Esophagus squamous epithelium (tissue), 5 donors: ENCODE data around the gene LGR4. TPM values are rescaled to one million over a fixed set of nuclear protein-coding genes. Genes with fewer than 3 reads are reported as not detected.
"Not testable (repeated sequence)": the region's sequence is repeated elsewhere in the genome, so short reads cannot be mapped to it uniquely, and the experiment has no call there.

Source experiments
- DNase-seq: peaks from one replicate; lab custom pipeline; 2025; lab: John Stamatoyannopoulos, UW
- H3K27ac ChIP-seq, 4 donors: fragments of 200-600 bp; sonication (generic); one replicate each; pipeline ENCODE4 v1.5.1; 2016 to 2019; ENCODE audit warnings: mild to moderate bottlenecking in 1 of 4
- H3K27me3 ChIP-seq, 4 donors: fragments of 200-600 bp; sonication (generic); 1 replicate in 3 of 4; 2 replicates in 1 of 4; pipeline versions ENCODE4 v1.5.1 to v1.6.0; 2017 to 2021; ENCODE audit warnings: antibody characterized with exemption in 1 of 4
- H3K36me3 ChIP-seq, 3 donors: fragments of 200-600 bp; sonication (generic); one replicate each; pipeline ENCODE4 v1.5.1; 2016 to 2019
- H3K4me1 ChIP-seq, 3 donors: fragments of 200-600 bp; sonication (generic); one replicate each; pipeline ENCODE4 v1.5.1; 2017 to 2019
- H3K4me3 ChIP-seq, 4 donors: fragments of 200-600 bp; sonication (generic); 1 replicate in 3 of 4; 2 replicates in 1 of 4; pipeline ENCODE4 v1.5.1; 2016 to 2019; ENCODE audit warnings: mild to moderate bottlenecking in 2 of 4, moderate library complexity in 1 of 4
- H3K9me3 ChIP-seq, 3 donors: fragments of 200-600 bp; sonication (generic); one replicate each; pipeline ENCODE4 v1.5.1; 2016 to 2019
- POLR2A ChIP-seq, 4 donors: fragments of 450-650 bp; IDR thresholded peaks; one replicate each; pipeline ENCODE4 v1.6.1; 2017; ENCODE audit warnings: antibody characterized with exemption in 4 of 4, mild to moderate bottlenecking in 4 of 4, moderate library complexity in 3 of 4
- WGBS, 2 donors: methylation state at CpG; one replicate each; pipeline ENCODE4 v1.1.5; 2018; 5-methylcytosine and 5-hydroxymethylcytosine counted together
- intact Hi-C: fragments of 100-400 bp; cut with DNase I; formaldehyde crosslinking; loops from one replicate; pipeline ENCODE4 v1.15.0; 2022
- total RNA-seq, 4 donors: library from RNA; depleted of rRNA; stranded (reverse); fragments of >200 nt; gene quantifications; one replicate each; pipeline ENCODE4 v1.1.0, GENCODE V29; 2016
- TF ChIP-seq, protein P1 (sequence below), 6 experiments: fragments of 450-650 bp in 4 of 6; fragments of 200-600 bp in 2 of 6; sonication (generic) in 2 of 6; IDR thresholded peaks; one replicate each; pipeline ENCODE4 v1.5.1; 2016 to 2019; ENCODE audit warnings: antibody characterized with exemption in 6 of 6, mild to moderate bottlenecking in 4 of 6, moderate library complexity in 4 of 6
- donor health status: DM: yes; HTN: yes; CAD: no.

LGR4 gene, protein sequence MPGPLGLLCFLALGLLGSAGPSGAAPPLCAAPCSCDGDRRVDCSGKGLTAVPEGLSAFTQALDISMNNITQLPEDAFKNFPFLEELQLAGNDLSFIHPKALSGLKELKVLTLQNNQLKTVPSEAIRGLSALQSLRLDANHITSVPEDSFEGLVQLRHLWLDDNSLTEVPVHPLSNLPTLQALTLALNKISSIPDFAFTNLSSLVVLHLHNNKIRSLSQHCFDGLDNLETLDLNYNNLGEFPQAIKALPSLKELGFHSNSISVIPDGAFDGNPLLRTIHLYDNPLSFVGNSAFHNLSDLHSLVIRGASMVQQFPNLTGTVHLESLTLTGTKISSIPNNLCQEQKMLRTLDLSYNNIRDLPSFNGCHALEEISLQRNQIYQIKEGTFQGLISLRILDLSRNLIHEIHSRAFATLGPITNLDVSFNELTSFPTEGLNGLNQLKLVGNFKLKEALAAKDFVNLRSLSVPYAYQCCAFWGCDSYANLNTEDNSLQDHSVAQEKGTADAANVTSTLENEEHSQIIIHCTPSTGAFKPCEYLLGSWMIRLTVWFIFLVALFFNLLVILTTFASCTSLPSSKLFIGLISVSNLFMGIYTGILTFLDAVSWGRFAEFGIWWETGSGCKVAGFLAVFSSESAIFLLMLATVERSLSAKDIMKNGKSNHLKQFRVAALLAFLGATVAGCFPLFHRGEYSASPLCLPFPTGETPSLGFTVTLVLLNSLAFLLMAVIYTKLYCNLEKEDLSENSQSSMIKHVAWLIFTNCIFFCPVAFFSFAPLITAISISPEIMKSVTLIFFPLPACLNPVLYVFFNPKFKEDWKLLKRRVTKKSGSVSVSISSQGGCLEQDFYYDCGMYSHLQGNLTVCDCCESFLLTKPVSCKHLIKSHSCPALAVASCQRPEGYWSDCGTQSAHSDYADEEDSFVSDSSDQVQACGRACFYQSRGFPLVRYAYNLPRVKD
- 10 to 100 TPM; 22.3 to 45.6 (median 35.1) TPM for total RNA-seq

DNA sequence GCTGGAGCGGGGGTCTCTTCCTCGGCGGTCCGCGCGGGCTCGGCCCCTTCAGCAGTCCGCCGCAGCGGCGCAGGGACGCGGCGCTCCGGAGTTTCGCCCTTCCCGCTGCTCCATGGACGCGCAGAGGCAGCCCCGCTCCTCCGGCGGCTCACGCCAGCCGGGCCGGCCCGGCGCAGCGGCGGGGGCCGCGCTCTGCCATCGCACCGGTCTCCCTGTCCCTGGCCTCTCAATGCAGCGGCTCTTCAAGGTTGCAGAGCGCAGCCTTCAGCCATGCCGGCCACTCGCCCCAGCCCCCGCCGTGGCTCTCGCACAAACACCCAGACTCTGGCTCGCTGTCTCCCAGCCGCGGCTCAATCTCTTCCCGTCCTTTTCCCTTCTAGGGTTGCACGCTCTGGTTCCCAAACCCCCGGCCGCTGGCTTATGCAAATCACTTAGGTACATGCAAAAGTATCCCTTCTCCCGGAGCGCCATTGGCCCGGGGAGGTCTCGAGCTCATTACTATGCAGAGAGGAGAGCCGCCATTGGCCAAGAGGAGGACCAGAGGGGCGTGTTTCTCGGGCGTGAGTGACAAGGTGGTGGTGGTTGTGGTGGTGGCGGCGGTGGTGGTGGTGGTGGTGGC, at the start of gene LGR4:
LGR4 (minus strand) TSS at position 393 of the 619 bp plus-strand sequence. CDS start 488 bp downstream, outside the sequence.
- intact Hi-C loops = no loop called here

DNA sequence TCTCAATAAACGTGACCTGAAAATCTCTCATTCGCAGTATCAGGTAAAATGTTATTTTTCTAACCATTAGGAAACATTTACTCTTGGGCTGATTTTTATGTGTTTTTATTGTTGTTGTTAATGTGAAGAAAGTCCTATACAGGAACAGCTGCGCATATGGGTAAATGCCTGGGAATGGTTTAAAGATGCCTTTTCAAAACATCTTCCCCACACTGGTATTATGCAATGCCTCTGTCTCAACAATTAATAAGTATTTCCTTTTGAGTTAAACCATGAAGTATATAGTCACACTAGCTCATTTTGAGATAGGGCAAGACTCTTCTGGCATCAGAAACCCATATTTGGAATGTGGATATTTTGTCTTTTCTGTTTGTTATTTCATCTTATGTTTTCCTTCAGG, 47.6 kb upstream of the LGR4 start:
- no peak overlapping the region for H3K27ac ChIP-seq
- H3K9me3 ChIP-seq = no peaks in the 10 kb centered on the region
- no peak for DNase-seq
- 85 to 86% methylated on average over 3 of the region's 3 CpGs for WGBS, 2 donors
- H3K4me3 ChIP-seq = no peak overlapping the region
- no peak for TF ChIP-seq POLR2A (IDR thresholded peaks at IDR 0.05)
- TF ChIP-seq, protein P1, sequence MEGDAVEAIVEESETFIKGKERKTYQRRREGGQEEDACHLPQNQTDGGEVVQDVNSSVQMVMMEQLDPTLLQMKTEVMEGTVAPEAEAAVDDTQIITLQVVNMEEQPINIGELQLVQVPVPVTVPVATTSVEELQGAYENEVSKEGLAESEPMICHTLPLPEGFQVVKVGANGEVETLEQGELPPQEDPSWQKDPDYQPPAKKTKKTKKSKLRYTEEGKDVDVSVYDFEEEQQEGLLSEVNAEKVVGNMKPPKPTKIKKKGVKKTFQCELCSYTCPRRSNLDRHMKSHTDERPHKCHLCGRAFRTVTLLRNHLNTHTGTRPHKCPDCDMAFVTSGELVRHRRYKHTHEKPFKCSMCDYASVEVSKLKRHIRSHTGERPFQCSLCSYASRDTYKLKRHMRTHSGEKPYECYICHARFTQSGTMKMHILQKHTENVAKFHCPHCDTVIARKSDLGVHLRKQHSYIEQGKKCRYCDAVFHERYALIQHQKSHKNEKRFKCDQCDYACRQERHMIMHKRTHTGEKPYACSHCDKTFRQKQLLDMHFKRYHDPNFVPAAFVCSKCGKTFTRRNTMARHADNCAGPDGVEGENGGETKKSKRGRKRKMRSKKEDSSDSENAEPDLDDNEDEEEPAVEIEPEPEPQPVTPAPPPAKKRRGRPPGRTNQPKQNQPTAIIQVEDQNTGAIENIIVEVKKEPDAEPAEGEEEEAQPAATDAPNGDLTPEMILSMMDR (IDR thresholded peaks at IDR 0.05) = no peak
- intact Hi-C loops = no loop called here
- no peaks in the 10 kb centered on the region for H3K27me3 ChIP-seq
- peaks cover 0 to 10% (median 0%) of the 10 kb centered on the region in 3 donors for H3K4me1 ChIP-seq
- H3K36me3 ChIP-seq = no peaks in the 10 kb centered on the region

More for the DNA sequence above, at the start of gene LGR4:
- H3K36me3 ChIP-seq = no peaks in the 10 kb centered on the region
- H3K27me3 ChIP-seq = peaks cover 0 to 3% (median 0%) of the 10 kb centered on the region in 4 donors
- peak within 1 kb of the TSS; percentile 81 to 93 (median 90) for H3K27ac ChIP-seq
- peak; percentile 53 for DNase-seq
- 0% methylated on average over 8 of the region's 57 CpGs; no CpG with 5 or more reads in 1 of the 2 donors for WGBS, 2 donors
- H3K9me3 ChIP-seq = no peaks in the 10 kb centered on the region
- H3K4me3 ChIP-seq = peak within 1 kb of the TSS; percentile 68 to 97 (median 89)
- TF ChIP-seq POLR2A (IDR thresholded peaks at IDR 0.05) = peak in 3 of 4 donors; percentile 72 to 76 (median 73)
- TF ChIP-seq, protein P1 (IDR thresholded peaks at IDR 0.05) = no peak
- H3K4me1 ChIP-seq = peaks cover 5 to 54% (median 11%) of the 10 kb centered on the region in 3 donors

DNA sequence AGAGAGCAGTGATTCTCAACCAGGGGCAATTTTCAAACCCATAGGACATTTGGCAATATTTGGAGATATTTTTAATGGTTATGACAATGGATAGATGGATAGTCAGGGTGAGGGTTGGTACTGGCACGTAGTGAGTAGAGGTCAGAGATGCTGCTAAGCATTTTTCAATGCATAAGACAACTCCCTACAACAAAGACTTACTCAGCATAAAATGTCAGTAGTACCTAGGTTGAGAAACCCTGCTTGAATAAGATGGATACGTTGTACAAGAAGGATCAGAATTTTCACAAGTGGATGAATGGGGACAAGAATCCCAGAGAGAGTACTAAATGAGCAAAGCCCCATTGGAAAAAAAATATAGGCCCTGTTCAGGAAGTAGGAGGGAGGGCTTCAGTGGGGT, 45.9 kb upstream of the LGR4 start:
- H3K36me3 ChIP-seq = no peaks in the 10 kb centered on the region
- TF ChIP-seq, protein P1 (IDR thresholded peaks at IDR 0.05) = no peak
- TF ChIP-seq POLR2A (IDR thresholded peaks at IDR 0.05) = no peak
- no peak overlapping the region for H3K27ac ChIP-seq
- intact Hi-C loops = no loop called here
- no peaks in the 10 kb centered on the region for H3K27me3 ChIP-seq
- 82 to 83% methylated on average over 2 of the region's 2 CpGs for WGBS, 2 donors
- H3K9me3 ChIP-seq = no peaks in the 10 kb centered on the region
- DNase-seq = no peak
- peaks cover 0 to 15% (median 0%) of the 10 kb centered on the region in 3 donors for H3K4me1 ChIP-seq
- no peak overlapping the region for H3K4me3 ChIP-seq

DNA sequence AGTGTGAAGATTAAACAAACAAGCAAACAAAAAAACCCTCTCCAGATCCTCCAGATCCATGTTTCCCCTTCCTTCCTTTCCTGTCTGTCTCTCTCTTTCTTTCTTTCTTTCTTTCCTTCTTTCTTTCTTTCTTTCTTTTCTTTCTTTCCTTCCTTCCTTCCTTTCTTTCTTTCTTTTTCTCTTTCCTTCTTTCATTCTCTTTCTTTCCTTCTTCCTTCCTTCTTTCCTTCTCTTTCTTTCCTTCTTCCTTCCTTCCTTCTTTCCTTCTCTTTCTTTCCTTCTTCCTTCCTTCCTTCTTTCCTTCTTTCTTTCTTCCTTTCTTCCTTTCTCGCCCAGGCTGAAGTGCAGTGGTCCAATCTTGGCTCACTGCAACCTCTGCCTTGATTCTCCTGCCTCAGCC, 44.9 kb upstream of the LGR4 start:
- H3K4me1 ChIP-seq = peaks cover 0 to 18% (median 0%) of the 10 kb centered on the region in 3 donors
- WGBS, 2 donors = 93% methylated on average over 1 of the region's 1 CpG; no CpG with 5 or more reads in 1 of the 2 donors
- H3K4me3 ChIP-seq, H3K27me3 ChIP-seq, H3K27ac ChIP-seq, H3K9me3 ChIP-seq, H3K36me3 ChIP-seq, intact Hi-C loops, DNase-seq: not testable (repeated sequence)

DNA sequence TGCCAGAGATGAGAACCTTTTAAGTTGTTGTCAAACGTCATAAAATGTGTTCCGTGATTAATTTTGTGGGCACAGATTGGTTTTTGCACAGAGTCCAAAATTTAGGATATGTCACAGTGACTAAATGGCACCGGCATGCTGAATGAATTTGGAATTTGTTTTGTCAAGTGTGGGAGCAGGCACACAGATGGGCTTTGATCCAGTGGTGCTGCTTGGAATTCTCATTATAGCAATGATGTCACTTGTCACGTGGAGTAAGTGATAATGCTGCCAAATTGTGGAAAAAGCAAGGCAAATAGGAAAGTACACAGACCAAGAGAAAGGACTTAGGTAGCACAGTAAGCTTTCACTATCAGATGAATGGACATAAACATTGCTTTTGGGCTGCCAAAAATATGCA, 42.0 kb upstream of the LGR4 start:
- TF ChIP-seq POLR2A (IDR thresholded peaks at IDR 0.05) = no peak
- TF ChIP-seq, protein P1 (IDR thresholded peaks at IDR 0.05) = no peak
- Histone ChIP-seq H3K27ac (peak overlapping the region in 1 of 4 donors; percentile 24), H3K36me3 (no peaks in the 10 kb centered on the region), H3K9me3 (no peaks in the 10 kb centered on the region), H3K4me3 (no peak overlapping the region), H3K4me1 (peaks cover 0 to 18% (median 0%) of the 10 kb centered on the region in 3 donors), H3K27me3 (no peaks in the 10 kb centered on the region)
- WGBS, 2 donors = 33 to 47% methylated on average over 4 of the region's 4 CpGs
- intact Hi-C loops = no loop called here
- no peak for DNase-seq
